ENCODE results near the gene KIF18A. TPM values are rescaled to one million over a fixed set of nuclear protein-coding genes. Genes with fewer than 3 reads are reported as not detected.
A peak's percentile ranks its signal among the peaks of the same experiment; 100 is the strongest.

The KIF18A gene
- total and polyA plus RNA-seq, 9 of the 15 experiments (the other 6 are each of a cell fraction or from before 2014, with no cell fraction given), result 15.1 to 36.1 (median 24.3) TPM

DNA sequence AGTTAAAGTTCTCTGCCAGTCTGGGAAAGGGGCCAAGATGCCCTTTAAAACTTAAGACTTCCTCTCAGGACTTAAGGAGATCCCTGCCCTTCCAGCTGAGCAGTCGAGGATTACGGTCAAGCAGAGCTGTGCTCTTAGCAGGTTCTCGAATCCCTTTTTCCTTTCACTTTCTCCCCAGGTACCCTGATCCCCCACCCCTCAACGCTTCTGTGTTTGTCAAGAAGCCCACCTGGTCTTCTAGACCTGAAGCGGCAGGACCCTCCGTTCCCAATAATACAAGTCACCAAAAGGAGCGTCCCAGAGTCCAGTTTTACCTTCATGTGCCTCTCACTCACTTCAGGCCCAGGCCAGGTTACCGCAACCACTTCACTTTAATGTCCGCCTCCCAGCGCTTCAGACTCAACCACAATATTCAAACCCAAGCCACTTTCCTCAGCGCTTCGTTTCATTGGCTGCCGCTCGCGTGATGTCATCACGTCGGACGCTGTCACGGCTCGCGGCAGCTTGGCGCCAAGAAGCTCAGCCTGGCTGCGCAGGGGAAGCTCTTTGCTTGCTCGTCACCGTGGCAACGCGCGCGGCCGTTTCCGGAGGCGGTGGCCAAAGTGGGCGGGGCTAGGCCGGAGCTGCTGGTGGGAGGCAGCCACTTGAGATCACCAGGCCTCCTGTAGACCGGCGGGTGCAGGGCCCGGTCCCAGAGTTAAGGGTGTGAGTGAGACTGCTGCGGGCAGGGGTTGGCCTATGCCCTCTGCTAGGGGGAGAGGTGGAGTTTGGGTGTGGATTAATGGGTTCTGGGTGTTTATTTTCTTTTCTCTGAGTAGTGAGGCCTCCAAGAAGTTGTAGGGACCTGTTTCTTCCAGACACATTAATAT, at the start of gene KIF18A, which contains the start of gene METTL15 (continued):
- TF ChIP-seq U2AF2 (optimal IDR thresholded peaks at IDR 0.05; ENCODE audit: low read depth, low read length), result no peak
- TF ChIP-seq, protein P1, sequence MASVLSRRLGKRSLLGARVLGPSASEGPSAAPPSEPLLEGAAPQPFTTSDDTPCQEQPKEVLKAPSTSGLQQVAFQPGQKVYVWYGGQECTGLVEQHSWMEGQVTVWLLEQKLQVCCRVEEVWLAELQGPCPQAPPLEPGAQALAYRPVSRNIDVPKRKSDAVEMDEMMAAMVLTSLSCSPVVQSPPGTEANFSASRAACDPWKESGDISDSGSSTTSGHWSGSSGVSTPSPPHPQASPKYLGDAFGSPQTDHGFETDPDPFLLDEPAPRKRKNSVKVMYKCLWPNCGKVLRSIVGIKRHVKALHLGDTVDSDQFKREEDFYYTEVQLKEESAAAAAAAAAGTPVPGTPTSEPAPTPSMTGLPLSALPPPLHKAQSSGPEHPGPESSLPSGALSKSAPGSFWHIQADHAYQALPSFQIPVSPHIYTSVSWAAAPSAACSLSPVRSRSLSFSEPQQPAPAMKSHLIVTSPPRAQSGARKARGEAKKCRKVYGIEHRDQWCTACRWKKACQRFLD (CRISPR knock-in tag; IDR thresholded peaks at IDR 0.05), result no peak
- no peak for TF ChIP-seq HIVEP1 (CRISPR knock-in tag; IDR thresholded peaks at IDR 0.05)
- TF ChIP-seq NFRKB (IDR thresholded peaks at IDR 0.05; ENCODE audit: low read depth), result 0 out of 2 replicates have a peak, but pooled peaks have one; percentile 41
- no peak for TF ChIP-seq FUS (optimal IDR thresholded peaks at IDR 0.05; ENCODE audit: low read depth, low read length)
- no peak for TF ChIP-seq HOXB6 (CRISPR knock-in tag; IDR thresholded peaks at IDR 0.05; ENCODE audit: borderline replicate concordance)
- no peak for TF ChIP-seq NFXL1 (CRISPR knock-in tag; IDR thresholded peaks at IDR 0.05)
- TF ChIP-seq, protein P2, sequence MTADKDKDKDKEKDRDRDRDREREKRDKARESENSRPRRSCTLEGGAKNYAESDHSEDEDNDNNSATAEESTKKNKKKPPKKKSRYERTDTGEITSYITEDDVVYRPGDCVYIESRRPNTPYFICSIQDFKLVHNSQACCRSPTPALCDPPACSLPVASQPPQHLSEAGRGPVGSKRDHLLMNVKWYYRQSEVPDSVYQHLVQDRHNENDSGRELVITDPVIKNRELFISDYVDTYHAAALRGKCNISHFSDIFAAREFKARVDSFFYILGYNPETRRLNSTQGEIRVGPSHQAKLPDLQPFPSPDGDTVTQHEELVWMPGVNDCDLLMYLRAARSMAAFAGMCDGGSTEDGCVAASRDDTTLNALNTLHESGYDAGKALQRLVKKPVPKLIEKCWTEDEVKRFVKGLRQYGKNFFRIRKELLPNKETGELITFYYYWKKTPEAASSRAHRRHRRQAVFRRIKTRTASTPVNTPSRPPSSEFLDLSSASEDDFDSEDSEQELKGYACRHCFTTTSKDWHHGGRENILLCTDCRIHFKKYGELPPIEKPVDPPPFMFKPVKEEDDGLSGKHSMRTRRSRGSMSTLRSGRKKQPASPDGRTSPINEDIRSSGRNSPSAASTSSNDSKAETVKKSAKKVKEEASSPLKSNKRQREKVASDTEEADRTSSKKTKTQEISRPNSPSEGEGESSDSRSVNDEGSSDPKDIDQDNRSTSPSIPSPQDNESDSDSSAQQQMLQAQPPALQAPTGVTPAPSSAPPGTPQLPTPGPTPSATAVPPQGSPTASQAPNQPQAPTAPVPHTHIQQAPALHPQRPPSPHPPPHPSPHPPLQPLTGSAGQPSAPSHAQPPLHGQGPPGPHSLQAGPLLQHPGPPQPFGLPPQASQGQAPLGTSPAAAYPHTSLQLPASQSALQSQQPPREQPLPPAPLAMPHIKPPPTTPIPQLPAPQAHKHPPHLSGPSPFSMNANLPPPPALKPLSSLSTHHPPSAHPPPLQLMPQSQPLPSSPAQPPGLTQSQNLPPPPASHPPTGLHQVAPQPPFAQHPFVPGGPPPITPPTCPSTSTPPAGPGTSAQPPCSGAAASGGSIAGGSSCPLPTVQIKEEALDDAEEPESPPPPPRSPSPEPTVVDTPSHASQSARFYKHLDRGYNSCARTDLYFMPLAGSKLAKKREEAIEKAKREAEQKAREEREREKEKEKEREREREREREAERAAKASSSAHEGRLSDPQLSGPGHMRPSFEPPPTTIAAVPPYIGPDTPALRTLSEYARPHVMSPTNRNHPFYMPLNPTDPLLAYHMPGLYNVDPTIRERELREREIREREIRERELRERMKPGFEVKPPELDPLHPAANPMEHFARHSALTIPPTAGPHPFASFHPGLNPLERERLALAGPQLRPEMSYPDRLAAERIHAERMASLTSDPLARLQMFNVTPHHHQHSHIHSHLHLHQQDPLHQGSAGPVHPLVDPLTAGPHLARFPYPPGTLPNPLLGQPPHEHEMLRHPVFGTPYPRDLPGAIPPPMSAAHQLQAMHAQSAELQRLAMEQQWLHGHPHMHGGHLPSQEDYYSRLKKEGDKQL (CRISPR knock-in tag; IDR thresholded peaks at IDR 0.05; ENCODE audit: borderline replicate concordance), result no peak
- no peak for TF ChIP-seq ILF3 (IDR thresholded peaks at IDR 0.05; ENCODE audit: borderline replicate concordance)
- TF ChIP-seq, protein P3, sequence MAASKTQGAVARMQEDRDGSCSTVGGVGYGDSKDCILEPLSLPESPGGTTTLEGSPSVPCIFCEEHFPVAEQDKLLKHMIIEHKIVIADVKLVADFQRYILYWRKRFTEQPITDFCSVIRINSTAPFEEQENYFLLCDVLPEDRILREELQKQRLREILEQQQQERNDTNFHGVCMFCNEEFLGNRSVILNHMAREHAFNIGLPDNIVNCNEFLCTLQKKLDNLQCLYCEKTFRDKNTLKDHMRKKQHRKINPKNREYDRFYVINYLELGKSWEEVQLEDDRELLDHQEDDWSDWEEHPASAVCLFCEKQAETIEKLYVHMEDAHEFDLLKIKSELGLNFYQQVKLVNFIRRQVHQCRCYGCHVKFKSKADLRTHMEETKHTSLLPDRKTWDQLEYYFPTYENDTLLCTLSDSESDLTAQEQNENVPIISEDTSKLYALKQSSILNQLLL (CRISPR knock-in tag; IDR thresholded peaks at IDR 0.05; ENCODE audit: borderline replicate concordance), result no peak
- no peak for TF ChIP-seq ZFP91 (CRISPR knock-in tag; IDR thresholded peaks at IDR 0.05)
- no peak for TF ChIP-seq TAL1 (IDR thresholded peaks at IDR 0.05)
- TF ChIP-seq ZNF274 (IDR thresholded peaks at IDR 0.05; ENCODE audit: borderline replicate concordance, low read depth, low read length), result no peak
- no peak for TF ChIP-seq BCL6 (CRISPR knock-in tag; IDR thresholded peaks at IDR 0.05)
- no peak for TF ChIP-seq CHAMP1 (IDR thresholded peaks at IDR 0.05)

Measured in K562 (cell line).